GM12891 (cell line): Measurements from ENCODE around the gene DOCK11.
A peak's percentile ranks its signal among the peaks of the same experiment; 100 is the strongest.

Experiments
- DNase-seq: peaks from one replicate; pipeline ENCODE4 v3.0.0; 2011; ENCODE audit warnings: low spot score; ENCODE audit not compliant: insufficient read length
- FAIRE-seq: peaks from 2 replicates; lab custom pipeline; 2011; peaks lifted over from hg19 to GRCh38; lab: Jason Lieb, UNC
- PAX5 ChIP-seq: IDR thresholded peaks from 2 replicates; pipeline ENCODE4 v1.6.1; 2011; ENCODE audit warnings: low read length, moderate library complexity, mild to moderate bottlenecking; ENCODE audit not compliant: insufficient read depth, severe bottlenecking
- POLR2A ChIP-seq: IDR thresholded peaks from 2 replicates; pipeline ENCODE4 v1.6.1; 2011; ENCODE audit warnings: low read depth, low read length, control low read depth
- POLR2AphosphoS5 ChIP-seq: IDR thresholded peaks from 2 replicates; pipeline ENCODE4 v1.6.1; 2011; ENCODE audit warnings: low read depth, low read length, control low read depth
- POU2F2 ChIP-seq: IDR thresholded peaks from 2 replicates; pipeline ENCODE4 v1.6.1; 2011; ENCODE audit warnings: low read depth, mild to moderate bottlenecking, control low read depth, low read length, moderate library complexity
- SPI1 ChIP-seq: IDR thresholded peaks from 2 replicates; pipeline ENCODE4 v1.6.1; 2011; ENCODE audit warnings: low read depth, low read length, control low read depth
- TAF1 ChIP-seq: IDR thresholded peaks from 2 replicates; pipeline ENCODE4 v1.6.1; 2011; ENCODE audit warnings: low read depth, low read length, control low read depth

DOCK11 gene

DNA sequence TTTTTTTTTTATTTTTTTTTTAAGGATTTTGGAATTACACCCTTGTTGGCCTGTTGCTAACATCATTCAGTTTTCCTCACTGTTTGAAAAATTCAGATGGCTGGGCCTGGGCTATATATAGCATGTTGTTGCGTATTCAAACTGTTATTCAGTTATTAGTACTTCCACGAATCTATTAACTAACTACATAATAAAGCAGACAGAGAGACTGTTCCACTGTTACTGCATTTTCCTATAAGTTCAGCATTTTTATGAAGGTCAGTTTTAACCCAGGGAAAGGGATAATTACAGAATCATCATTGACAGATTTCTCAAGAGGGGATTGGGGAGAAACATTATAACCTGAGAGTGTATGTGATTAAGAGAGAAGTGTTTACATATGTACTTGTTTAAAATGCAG, 3.1 kb downstream of the DOCK11 start:
- DNase-seq (no peak), FAIRE-seq (no peak)
- TF ChIP-seq PAX5 (no peak), POLR2AphosphoS5 (no peak), POU2F2 (no peak), SPI1 (no peak), TAF1 (no peak), POLR2A (no peak)

DNA sequence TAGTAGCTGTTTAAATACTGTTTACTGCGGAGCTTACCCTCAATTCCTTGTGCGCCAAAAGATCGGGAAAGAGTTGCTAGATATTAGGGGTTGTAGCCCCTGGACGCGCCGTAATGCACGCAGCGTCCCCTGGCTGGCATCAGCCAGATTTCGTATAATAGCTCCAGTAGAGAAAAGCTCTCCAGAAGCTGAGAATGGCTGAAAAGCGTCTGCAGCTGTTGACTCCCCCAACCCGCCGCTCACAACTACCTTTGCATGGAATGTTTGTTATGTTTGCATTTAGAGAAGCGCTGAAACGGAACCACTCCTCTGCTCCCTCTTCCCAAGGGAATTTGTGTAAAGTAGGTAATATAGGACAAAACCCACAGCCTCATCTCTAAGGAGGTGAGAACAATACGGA, 3.7 kb downstream of the DOCK11 start:
- FAIRE-seq: peak; percentile 33
- DNase-seq: no peak
- TF ChIP-seq POLR2A (no peak), TAF1 (no peak), SPI1 (no peak), POU2F2 (no peak)

DNA sequence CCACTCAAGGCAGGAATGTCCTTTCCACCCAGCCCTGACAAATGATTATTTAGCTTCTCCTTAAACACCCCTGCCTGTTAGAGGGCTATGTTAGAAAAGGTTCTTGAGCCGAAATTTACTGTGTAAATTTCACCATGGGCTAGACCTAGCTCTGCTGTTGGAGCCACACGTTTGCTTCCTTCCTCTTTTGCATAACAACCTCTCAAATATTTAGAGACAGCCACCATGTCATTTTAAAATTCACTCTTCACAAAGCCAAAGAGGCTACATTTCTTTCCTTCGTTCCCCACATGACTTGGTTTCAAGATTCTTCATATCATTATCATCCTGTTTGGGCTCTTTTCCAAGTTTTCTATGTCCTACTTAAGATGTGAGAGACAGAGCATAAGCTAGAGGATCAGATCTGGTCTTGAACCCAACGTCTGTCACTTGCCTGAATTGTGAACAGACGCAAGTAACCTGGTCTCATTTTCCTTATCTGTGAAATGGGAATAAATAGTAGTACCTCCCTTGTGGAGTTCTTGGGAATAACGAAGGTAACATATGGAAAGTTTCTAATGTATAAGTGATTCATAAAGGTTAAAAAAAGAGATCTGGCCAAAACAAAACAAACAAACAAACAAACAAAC, 6.7 kb downstream of the DOCK11 start:
- FAIRE-seq (peak; percentile 85), DNase-seq (no peak)
- TF ChIP-seq SPI1 (no peak), POLR2AphosphoS5 (no peak)

DNA sequence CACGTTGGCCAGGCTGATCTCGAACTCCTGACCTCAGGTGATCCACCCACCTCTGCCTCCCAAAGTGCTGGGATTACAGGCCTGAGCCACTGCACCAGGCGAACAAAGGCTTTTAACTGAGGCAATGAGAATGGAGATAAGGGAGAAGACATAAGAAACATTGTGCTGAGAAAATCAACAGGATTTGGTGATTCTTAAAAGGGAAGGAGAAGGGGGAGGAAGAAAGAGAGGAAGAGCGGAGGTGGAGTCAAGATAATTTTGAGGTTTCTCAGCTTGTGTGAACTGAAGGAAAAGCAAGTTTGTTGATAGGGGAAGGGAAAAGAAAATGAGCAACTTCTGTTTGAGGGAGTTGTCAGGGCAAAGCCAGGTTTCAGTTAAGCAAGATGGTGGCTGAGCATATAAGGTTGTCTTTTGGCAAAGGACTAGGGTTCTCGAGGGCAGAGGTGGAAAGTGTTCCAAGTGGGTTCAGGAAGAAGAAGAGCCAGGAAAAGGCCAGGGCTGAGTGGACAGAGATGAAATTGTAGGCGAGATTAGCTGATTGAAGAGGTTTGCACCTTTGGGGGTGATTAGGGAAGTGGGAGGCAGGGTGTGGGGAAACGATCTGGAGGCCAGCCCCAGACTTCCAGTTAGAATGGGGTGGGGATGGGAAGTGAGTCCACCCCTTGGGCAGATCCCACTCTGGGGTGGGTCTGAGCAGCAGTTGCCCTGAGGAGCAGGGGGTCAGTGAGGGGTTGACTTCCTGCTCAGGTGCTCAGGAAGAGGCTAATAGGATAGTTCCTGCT, 7.8 kb downstream of the DOCK11 start:
- TF ChIP-seq SPI1 (peak; percentile 64), PAX5 (no peak)
- peak; percentile 71 for FAIRE-seq
- DNase-seq: no peak

DNA sequence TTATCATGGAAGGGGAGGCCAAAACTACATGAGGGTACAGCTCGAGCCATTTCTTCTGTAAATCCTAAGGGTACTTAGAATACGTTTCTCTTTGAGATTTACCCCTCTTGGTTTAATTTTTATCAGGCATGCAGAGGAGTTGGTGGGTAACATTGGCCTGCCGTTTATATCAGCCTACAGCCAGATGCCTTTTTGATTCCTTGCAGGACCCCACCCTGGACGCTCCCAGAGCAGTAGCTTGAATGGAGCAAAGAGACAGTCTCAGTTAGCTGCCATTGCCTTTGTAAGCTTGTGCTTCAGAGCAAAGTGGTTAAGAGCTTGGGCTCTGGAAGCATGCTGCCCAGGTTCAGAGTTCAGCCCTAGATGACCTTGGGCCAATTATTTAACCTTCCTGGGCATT, 9.0 kb downstream of the DOCK11 start:
- no peak for DNase-seq
- FAIRE-seq: no peak
- no peak for TF ChIP-seq POU2F2
- TF ChIP-seq TAF1: no peak
- no peak for TF ChIP-seq POLR2AphosphoS5
- TF ChIP-seq PAX5: no peak
- no peak for TF ChIP-seq POLR2A
- TF ChIP-seq SPI1: no peak

DNA sequence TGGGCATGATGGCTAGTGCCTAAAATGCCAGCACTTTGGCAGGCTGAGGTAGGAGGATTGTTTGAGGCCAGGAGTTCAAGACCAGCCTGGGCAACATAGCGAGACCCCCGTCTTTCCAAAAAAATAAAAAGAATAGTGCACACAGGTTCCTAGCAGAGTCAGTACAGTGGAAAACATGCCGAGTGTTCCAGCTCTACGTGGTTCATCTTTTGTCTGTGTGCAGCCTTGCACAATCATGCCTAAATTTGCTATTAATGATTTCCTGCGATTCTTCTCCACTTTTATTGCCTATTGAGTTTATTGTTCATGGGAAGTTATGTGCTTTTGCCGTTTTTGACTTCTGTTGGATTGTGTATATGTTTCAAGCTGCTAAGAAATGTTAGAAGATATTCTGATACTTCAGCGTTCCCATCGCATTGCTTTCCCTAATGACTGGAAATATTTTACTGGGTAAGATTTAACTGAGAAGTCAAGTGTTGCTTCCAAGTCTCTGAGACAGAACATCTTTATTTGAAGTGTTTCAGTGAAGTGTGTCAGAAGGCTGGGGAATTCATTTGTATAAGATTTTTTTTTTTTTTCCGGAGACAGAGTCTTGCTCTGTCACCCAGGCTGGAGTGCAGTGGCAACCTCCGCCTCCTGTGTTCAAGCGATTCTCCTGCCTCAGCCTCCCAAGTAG, 11.3 kb downstream of the DOCK11 start:
- TF ChIP-seq PAX5: no peak
- no peak for TF ChIP-seq SPI1
- TF ChIP-seq POU2F2: no peak
- TF ChIP-seq POLR2A: no peak
- TF ChIP-seq TAF1: no peak
- no peak for TF ChIP-seq POLR2AphosphoS5
- DNase-seq (no peak), FAIRE-seq (no peak)

DNA sequence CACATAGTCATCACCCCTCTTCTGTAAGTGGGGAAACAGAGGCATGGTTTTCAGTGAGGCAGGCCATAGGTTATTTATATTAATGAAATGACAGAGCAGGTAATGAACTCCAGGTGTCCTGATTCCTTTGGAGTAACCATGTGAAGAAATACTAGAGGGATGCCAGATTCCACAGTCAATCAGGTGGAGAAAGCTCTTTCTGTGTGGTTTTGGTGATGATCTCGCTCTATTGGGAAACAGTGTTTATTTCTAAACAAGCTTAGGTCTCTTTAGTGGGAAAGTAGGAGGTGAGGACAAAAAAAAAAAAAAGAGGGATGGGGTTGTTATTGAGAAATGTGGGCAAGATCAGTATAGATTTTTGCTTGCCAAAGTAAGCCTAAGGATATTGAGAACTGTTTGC, 12.2 kb downstream of the DOCK11 start:
- DNase-seq: no peak

DNA sequence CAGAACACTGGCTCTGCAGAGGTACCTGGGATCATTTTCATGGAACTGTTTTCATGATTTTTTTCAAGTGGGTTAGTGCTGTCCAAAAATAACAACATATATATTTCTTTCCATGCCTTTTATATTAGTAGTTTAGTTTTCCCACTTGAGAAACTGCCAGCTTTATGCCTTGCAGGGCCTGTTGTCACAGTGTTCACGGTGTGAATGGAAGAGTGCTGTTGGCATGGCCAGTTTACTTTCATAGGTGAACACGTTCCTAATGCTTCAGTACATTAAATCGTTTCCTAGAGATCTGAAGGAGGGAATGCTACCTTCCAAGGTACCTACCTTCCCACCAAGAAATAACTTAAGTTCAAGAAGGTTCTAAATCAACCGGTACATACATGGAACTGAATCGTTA, 12.6 kb downstream of the DOCK11 start:
- no peak for DNase-seq
- no peak for FAIRE-seq
- no peak for TF ChIP-seq TAF1
- TF ChIP-seq POLR2A: no peak
- TF ChIP-seq PAX5: no peak
- no peak for TF ChIP-seq POLR2AphosphoS5
- no peak for TF ChIP-seq POU2F2

More for the DNA sequence above, 12.2 kb downstream of the DOCK11 start:
- TF ChIP-seq POLR2AphosphoS5: no peak
- TF ChIP-seq POU2F2: no peak
- TF ChIP-seq PAX5: no peak
- no peak for TF ChIP-seq TAF1
- TF ChIP-seq POLR2A: no peak
- TF ChIP-seq SPI1: no peak
- FAIRE-seq: no peak

DNA sequence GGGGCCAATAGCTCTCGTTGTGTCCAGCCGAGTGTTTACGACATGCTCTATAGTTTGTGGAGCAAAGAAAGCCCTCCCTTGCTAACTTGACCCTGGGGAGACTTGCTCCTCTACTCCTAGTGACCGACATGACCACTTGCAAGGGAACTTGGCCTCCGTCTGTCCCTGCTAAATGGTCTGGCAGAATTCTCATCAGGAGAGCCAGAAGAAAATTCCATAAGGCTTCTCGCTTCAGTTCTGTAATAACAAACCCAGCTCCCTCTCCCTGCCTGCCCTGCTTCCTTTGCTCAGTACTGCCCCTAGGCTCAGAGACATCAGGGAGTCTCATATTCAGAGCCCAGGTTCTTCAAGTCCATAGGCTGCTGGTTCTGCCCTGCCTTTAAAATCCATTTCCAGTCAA, 13.0 kb downstream of the DOCK11 start:
- TF ChIP-seq POU2F2: no peak
- TF ChIP-seq SPI1: no peak
- no peak for TF ChIP-seq POLR2AphosphoS5
- no peak for TF ChIP-seq PAX5
- no peak for TF ChIP-seq POLR2A
- DNase-seq: no peak
- no peak for FAIRE-seq
